GM10248 (cell line): Measurements from ENCODE around the gene PTCHD4.

Experiments used
- CTCF ChIA-PET: fragments of 300-600 bp; sonication (Branson Sonifier 250); formaldehyde crosslinking; extraction: SDS; loops from one replicate; lab custom pipeline; 2021; ENCODE audit warnings: antibody characterized with exemption; lab: Yijun Ruan, JAX
- POLR2A ChIA-PET: fragments of 350-650 bp; sonication (Branson Sonifier 250); formaldehyde crosslinking; extraction: SDS; loops from one replicate; lab custom pipeline; 2020; ENCODE audit warnings: antibody characterized with exemption; lab: Yijun Ruan, JAX
- DNase-seq: peaks from one replicate; pipeline ENCODE4 v3.0.0; 2012; ENCODE audit errors: extremely low spot score
- TF ChIP-seq, protein P1 (sequence below): IDR thresholded peaks from 2 replicates; pipeline ENCODE4 v1.5.1; 2012; ENCODE audit warnings: mild to moderate bottlenecking, low read depth; ENCODE audit errors: extremely low read depth, missing control alignments, control extremely low read depth

The PTCHD4 gene

DNA sequence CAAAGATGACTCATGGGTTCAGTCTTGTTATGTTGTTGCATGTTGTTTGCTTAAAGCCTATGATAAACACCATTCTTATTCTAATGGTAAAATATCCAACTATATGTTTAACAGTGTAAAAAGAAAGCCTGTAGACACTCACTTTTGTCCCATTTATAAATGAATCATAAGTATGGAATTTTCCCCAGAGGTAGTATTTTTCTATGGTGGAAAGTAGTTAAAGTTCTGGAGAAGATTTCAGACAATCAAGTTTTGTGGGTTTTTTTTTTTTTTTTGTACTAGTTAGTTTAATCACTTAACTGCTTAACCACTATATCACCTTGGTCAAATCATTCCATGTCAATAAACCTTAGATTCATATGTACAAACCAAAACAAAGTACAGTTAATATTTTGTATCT, 35.8 kb downstream of the PTCHD4 start:
- no peak for DNase-seq
- POLR2A ChIA-PET, result no interaction called here
- CTCF ChIA-PET, result no interaction called here
- TF ChIP-seq, protein P1, sequence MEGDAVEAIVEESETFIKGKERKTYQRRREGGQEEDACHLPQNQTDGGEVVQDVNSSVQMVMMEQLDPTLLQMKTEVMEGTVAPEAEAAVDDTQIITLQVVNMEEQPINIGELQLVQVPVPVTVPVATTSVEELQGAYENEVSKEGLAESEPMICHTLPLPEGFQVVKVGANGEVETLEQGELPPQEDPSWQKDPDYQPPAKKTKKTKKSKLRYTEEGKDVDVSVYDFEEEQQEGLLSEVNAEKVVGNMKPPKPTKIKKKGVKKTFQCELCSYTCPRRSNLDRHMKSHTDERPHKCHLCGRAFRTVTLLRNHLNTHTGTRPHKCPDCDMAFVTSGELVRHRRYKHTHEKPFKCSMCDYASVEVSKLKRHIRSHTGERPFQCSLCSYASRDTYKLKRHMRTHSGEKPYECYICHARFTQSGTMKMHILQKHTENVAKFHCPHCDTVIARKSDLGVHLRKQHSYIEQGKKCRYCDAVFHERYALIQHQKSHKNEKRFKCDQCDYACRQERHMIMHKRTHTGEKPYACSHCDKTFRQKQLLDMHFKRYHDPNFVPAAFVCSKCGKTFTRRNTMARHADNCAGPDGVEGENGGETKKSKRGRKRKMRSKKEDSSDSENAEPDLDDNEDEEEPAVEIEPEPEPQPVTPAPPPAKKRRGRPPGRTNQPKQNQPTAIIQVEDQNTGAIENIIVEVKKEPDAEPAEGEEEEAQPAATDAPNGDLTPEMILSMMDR, result no peak

GRCh38 chr6:48073976-48074767, 36.8 kb downstream of the PTCHD4 start:
- no peak for DNase-seq
- TF ChIP-seq, protein P1, result no peak
- POLR2A ChIA-PET, result no interaction called here
- CTCF ChIA-PET, result interaction anchor here (1.9 kb wide), 1 partner anchor 11 kb away, joined by 5 read pairs; no protein-coding TSS in a partner anchor

DNA sequence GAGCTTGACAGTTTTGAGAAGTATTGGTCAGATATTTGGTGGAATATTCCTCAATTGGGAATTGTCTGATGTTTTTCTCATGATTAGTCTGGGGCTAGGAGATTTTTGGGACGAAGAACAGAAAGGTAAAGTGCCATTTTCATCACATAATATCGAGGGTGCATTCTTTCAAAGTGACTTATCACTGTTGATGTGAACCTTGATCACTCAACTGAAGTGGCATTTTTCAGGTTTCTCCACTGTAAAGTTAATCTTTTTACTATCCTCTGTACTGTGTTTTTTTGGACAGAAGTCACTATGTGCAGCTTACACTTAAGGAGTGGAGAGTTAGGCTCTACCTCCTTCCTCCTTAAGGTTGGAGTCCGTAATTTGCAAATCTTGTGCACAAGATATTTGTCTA, 39.2 kb downstream of the PTCHD4 start:
- POLR2A ChIA-PET, result no interaction called here
- CTCF ChIA-PET, result no interaction called here
- no peak for DNase-seq
- TF ChIP-seq, protein P1, result no peak

DNA sequence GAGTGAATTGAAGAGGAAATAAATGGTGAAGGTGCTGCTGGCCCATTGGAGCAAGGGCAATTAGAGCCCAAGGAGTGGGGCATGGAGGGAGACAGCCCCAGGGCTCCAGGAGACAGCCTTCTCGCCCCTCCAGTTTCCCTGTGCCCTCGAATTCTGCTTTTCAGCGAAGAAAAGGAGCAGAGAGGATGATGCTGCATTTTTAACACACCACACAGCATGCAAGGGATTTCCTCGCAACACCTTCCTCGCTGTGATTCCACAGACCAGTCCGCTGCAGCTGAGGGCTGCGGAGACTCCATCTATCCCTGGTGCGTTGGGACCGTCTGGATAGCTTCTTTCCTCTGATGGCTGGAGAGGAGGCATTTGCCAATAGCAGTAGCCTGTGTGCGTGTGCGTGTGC, 41.7 kb downstream of the PTCHD4 start:
- POLR2A ChIA-PET, result no interaction called here
- DNase-seq, result no peak

DNA sequence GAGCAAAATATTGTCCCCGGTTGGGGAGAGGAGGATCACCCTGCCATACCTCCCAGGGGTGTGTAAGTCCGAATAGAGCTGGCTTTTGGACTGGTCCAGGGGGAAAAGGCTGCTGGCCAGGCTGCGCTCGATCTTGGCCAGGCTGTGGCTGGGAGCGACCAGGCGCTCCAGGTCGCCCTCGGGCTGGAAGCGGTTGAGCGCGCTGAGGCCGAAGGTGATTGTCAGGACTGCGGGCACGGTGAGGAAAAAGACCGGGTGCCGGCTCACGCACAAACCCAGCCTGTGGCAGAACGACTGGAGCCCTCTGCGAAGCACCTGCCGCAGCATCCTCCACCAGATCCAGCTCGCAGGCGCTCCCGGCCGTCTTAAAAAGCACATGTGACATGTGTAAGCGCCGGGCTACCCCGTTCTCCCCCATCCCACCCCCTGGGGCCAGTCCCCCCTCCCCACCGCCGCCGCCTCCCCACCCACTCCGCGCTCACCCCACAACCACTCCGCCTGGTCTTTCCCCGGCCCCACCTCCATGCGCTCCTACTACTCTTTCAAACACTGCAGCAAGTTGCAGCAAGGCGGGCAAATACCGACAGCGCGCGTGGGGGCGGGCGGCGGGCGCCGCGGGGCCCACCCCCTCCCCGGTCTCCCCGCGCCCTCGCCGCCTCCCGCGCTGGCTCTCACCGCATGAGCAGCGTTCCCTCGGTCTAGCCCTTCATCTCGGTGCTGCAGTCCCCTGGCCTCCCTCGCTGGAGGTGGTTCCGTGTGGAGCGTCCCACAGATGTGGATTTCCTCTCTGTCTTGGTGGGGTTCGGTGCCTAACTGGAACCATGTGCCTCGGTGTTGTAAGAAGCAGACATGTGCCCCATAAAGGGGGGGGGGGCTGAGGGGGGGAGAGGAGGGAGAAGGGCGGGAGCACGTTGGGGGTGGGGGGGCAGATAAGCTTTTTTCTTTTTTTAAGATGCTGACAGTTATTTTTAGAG, 42.4 kb downstream of the PTCHD4 start:
- POLR2A ChIA-PET, result no interaction called here
- TF ChIP-seq, protein P1, result no peak
- no peak for DNase-seq
- CTCF ChIA-PET, result no interaction called here

More for the DNA sequence above, 41.7 kb downstream of the PTCHD4 start:
- CTCF ChIA-PET, result interaction anchor here (1.2 kb wide), 1 partner anchor 16 kb away, joined by 3 read pairs; no protein-coding TSS in a partner anchor
- TF ChIP-seq, protein P1, result no peak

- no peak for DNase-seq
- CTCF ChIA-PET, result no interaction called here
These were observed 43.1 kb downstream of the PTCHD4 start for GRCh38 chr6:48067886-48068277.

More at GRCh38 chr6:48067886-48068277, 43.1 kb downstream of the PTCHD4 start:
- TF ChIP-seq, protein P1, result no peak
- POLR2A ChIA-PET, result no interaction called here
